H1 (cell line): ENCODE data around the gene RNGTT. TPM values are rescaled to one million over a fixed set of nuclear protein-coding genes. Genes with fewer than 3 reads are reported as not detected.

Experiments
- CTCF ChIA-PET: fragments of 300-600 bp; sonication (Branson Sonifier 250); formaldehyde crosslinking; loops from one replicate; lab custom pipeline; 2021; ENCODE audit not compliant: partially characterized antibody; lab: Charles Lee
- POLR2A ChIA-PET: fragments of 300-600 bp; sonication (Branson Sonifier 250); formaldehyde crosslinking; loops from one replicate; lab custom pipeline; 2021; ENCODE audit warnings: inconsistent platforms; ENCODE audit not compliant: partially characterized antibody; lab: Charles Lee
- DNase-seq, 2 experiments: peaks; one replicate each; pipeline versions ENCODE4 v3.0.0 to v3.0.0-alpha.2; 2010 to 2022; ENCODE audit warnings: low spot score in 2 of 2, low read depth in 1 of 2, mixed read lengths in 1 of 2
- FAIRE-seq: peaks from 2 replicates; lab custom pipeline; 2011; peaks lifted over from hg19 to GRCh38; lab: Jason Lieb, UNC
- H2AFZ ChIP-seq: 2 replicates; pipeline ENCODE4 v1.8.1; 2012; ENCODE audit warnings: low read length, inconsistent platforms
- H2AK5ac ChIP-seq: 2 replicates; pipeline ENCODE4 v1.6.1; 2013; ENCODE audit warnings: low read depth, low read length
- H2BK120ac ChIP-seq: replicated peaks from 2 replicates; pipeline ENCODE3; 2013; ENCODE audit warnings: low read depth, low read length, inconsistent platforms
- H2BK12ac ChIP-seq: 2 replicates; pipeline ENCODE4 v1.6.1; 2013; ENCODE audit warnings: low read depth, low read length
- H2BK15ac ChIP-seq: 2 replicates; pipeline ENCODE4 v1.6.1; 2013; ENCODE audit warnings: low read length
- H2BK20ac ChIP-seq: 2 replicates; pipeline ENCODE4 v1.6.1; 2013; ENCODE audit warnings: low read length
- H2BK5ac ChIP-seq: 2 replicates; pipeline ENCODE4 v1.6.1; 2013; ENCODE audit warnings: low read depth, low read length
- H3K14ac ChIP-seq: 2 replicates; pipeline ENCODE4 v1.6.1; 2013; ENCODE audit warnings: inconsistent platforms; ENCODE audit not compliant: insufficient read length
- H3K18ac ChIP-seq: 2 replicates; pipeline ENCODE4 v1.6.1; 2013; ENCODE audit warnings: low read length; ENCODE audit errors: extremely low read depth
- H3K23ac ChIP-seq: 2 replicates; pipeline ENCODE4 v1.6.1; 2013; ENCODE audit warnings: inconsistent platforms; ENCODE audit not compliant: insufficient read length
- H3K23me2 ChIP-seq: 2 replicates; pipeline ENCODE4 v1.6.1; 2013; ENCODE audit warnings: low read depth, low read length
- H3K27ac ChIP-seq: 2 replicates; pipeline ENCODE4 v1.6.1; 2011; ENCODE audit warnings: low read depth, low read length, inconsistent platforms
- H3K27me3 ChIP-seq, 4 experiments: replicated peaks in 1 of 4; 1 replicate in 1 of 4; 2 replicates in 3 of 4; pipeline versions ENCODE4 v1.6.1 to v1.8.1; 2011 to 2013; ENCODE audit warnings: low read length in 3 of 4, mild to moderate bottlenecking in 3 of 4, inconsistent platforms in 2 of 4, mixed read lengths in 2 of 4, moderate library complexity in 1 of 4; ENCODE audit not compliant: control insufficient read depth in 3 of 4, insufficient read depth in 3 of 4; ENCODE audit errors: extremely low read depth in 1 of 4
- H3K36me3 ChIP-seq, 4 experiments: 2 replicates each; pipeline versions ENCODE4 v1.6.1 to v1.8.1; 2011 to 2013; ENCODE audit warnings: mild to moderate bottlenecking in 4 of 4, low read length in 3 of 4, moderate library complexity in 2 of 4, control low read depth in 1 of 4, inconsistent platforms in 1 of 4; ENCODE audit not compliant: insufficient read depth in 4 of 4, control insufficient read depth in 2 of 4
- H3K4ac ChIP-seq: replicated peaks from 2 replicates; pipeline ENCODE3; 2013; ENCODE audit warnings: low read length, low read depth, mixed read lengths, inconsistent platforms; ENCODE audit not compliant: insufficient read length
- H3K4me1 ChIP-seq, 4 experiments: replicated peaks in 1 of 4; 1 replicate in 1 of 4; 2 replicates in 3 of 4; pipeline versions ENCODE4 v1.6.1 to v1.8.1; 2011 to 2013; ENCODE audit warnings: low read length in 3 of 4, inconsistent platforms in 2 of 4, mixed read lengths in 1 of 4; ENCODE audit not compliant: insufficient read depth in 4 of 4, control insufficient read depth in 3 of 4
- H3K4me2 ChIP-seq, 2 experiments: 2 replicates each; pipeline versions ENCODE4 v1.6.1 to v1.8.1; 2011 to 2013; ENCODE audit warnings: low read depth in 2 of 2, low read length in 2 of 2, control low read depth in 1 of 2, inconsistent platforms in 1 of 2, mild to moderate bottlenecking in 1 of 2; ENCODE audit not compliant: insufficient read depth in 1 of 2
- H3K4me3 ChIP-seq, 4 experiments: fragments of 200-600, 300-600 bp in 1 of 4; sonication (generic), shearing (Covaris generic), sonication (Bioruptor Twin) in 1 of 4; 2 replicates each; pipeline versions ENCODE4 v1.5.1 to v1.8.1; 2011 to 2016; ENCODE audit warnings: low read length in 4 of 4, low read depth in 3 of 4, control low read depth in 2 of 4, inconsistent platforms in 2 of 4, mild to moderate bottlenecking in 2 of 4, mixed read lengths in 1 of 4, moderate library complexity in 1 of 4; ENCODE audit not compliant: insufficient read depth in 2 of 4; ENCODE audit errors: extremely low read depth in 1 of 4
- H3K56ac ChIP-seq: replicated peaks from 2 replicates; pipeline ENCODE3; 2013; ENCODE audit warnings: low read depth, mild to moderate bottlenecking, mixed read lengths, low read length, inconsistent platforms; ENCODE audit not compliant: insufficient read length
- H3K79me1 ChIP-seq: 2 replicates; pipeline ENCODE4 v1.6.1; 2013; ENCODE audit warnings: low read depth, low read length, control low read depth
- H3K79me2 ChIP-seq, 2 experiments: 2 replicates each; pipeline versions ENCODE4 v1.6.1 to v1.8.1; 2012 to 2013; ENCODE audit warnings: low read length in 2 of 2, mild to moderate bottlenecking in 2 of 2, inconsistent platforms in 1 of 2; ENCODE audit not compliant: insufficient read depth in 2 of 2, control insufficient read depth in 1 of 2
- H3K9ac ChIP-seq, 4 experiments: replicated peaks in 1 of 4; 1 replicate in 1 of 4; 2 replicates in 3 of 4; pipeline versions ENCODE4 v1.6.1 to v1.8.1; 2011 to 2013; ENCODE audit warnings: low read depth in 3 of 4, low read length in 3 of 4, control low read depth in 2 of 4, mild to moderate bottlenecking in 2 of 4, moderate library complexity in 2 of 4, inconsistent platforms in 1 of 4; ENCODE audit errors: extremely low read depth in 1 of 4
- H3K9me3 ChIP-seq, 2 experiments: 2 replicates each; pipeline versions ENCODE4 v1.6.1 to v1.8.1; 2012 to 2013; ENCODE audit warnings: mild to moderate bottlenecking in 2 of 2, moderate library complexity in 2 of 2, control low read depth in 1 of 2, inconsistent platforms in 1 of 2, low read depth in 1 of 2, low read length in 1 of 2, mixed read lengths in 1 of 2; ENCODE audit not compliant: insufficient read depth in 2 of 2
- H4K20me1 ChIP-seq, 2 experiments: replicated peaks in 1 of 2; 2 replicates each; pipeline versions ENCODE3 to v1.8.1; 2011 to 2013; ENCODE audit warnings: inconsistent platforms in 2 of 2, low read length in 2 of 2, mild to moderate bottlenecking in 1 of 2; ENCODE audit not compliant: insufficient read depth in 2 of 2, control insufficient read depth in 1 of 2
- H4K5ac ChIP-seq: 2 replicates; pipeline ENCODE4 v1.6.1; 2013; ENCODE audit warnings: low read length, low read depth, mixed read lengths, inconsistent platforms; ENCODE audit not compliant: insufficient read length
- H4K8ac ChIP-seq: 2 replicates; pipeline ENCODE4 v1.8.0; 2013; ENCODE audit warnings: mild to moderate bottlenecking, moderate library complexity, low read length, inconsistent platforms; ENCODE audit not compliant: insufficient read depth; ENCODE audit errors: extremely low read depth
- H4K91ac ChIP-seq: replicated peaks from 2 replicates; pipeline ENCODE3; 2013; ENCODE audit warnings: low read length, mixed read lengths, inconsistent platforms; ENCODE audit not compliant: insufficient read length
- CBX5 ChIP-seq: fragments of 300-800, 300-1000 bp; sonication (generic); IDR thresholded peaks from 2 replicates; pipeline ENCODE4 v1.7.1; 2016; ENCODE audit warnings: antibody characterized with exemption, low read length, low read depth
- CBX8 ChIP-seq: fragments of 300-800, 300-1000 bp; sonication (generic); IDR thresholded peaks from 2 replicates; pipeline ENCODE4 v1.7.1; 2016; ENCODE audit warnings: low read depth, low read length, borderline replicate concordance
- CEBPB ChIP-seq: IDR thresholded peaks from 2 replicates; pipeline ENCODE4 v1.6.1; 2012; ENCODE audit warnings: low read depth, low read length
- CREB1 ChIP-seq: IDR thresholded peaks from 2 replicates; pipeline ENCODE4 v1.6.1; 2012; ENCODE audit warnings: inconsistent platforms
- CTCF ChIP-seq, 3 experiments: IDR thresholded peaks; 1 replicate in 2 of 3; 2 replicates in 1 of 3; pipeline versions ENCODE4 v1.5.1 to v1.6.1; 2011; ENCODE audit warnings: low read length in 3 of 3, mild to moderate bottlenecking in 3 of 3, inconsistent platforms in 2 of 3, low read depth in 1 of 3, moderate library complexity in 1 of 3; ENCODE audit not compliant: insufficient read depth in 1 of 3; ENCODE audit errors: control extremely low read depth in 1 of 3
- HDAC2 ChIP-seq, 2 experiments: fragments of 300-600 bp in 1 of 2; sonication (generic) in 1 of 2; IDR thresholded peaks; 2 replicates each; pipeline ENCODE4 v1.6.1; 2011 to 2012; ENCODE audit warnings: low read depth in 2 of 2, low read length in 2 of 2, mild to moderate bottlenecking in 2 of 2, moderate library complexity in 2 of 2, borderline replicate concordance in 1 of 2, inconsistent platforms in 1 of 2
- RAD21 ChIP-seq, 2 experiments: IDR thresholded peaks in 1 of 2; conservative IDR thresholded peaks in 1 of 2; 2 replicates each; pipeline ENCODE4 v1.6.1; 2011; ENCODE audit warnings: low read depth in 2 of 2, low read length in 2 of 2, improper control_type of control experiment in 1 of 2, inconsistent platforms in 1 of 2, mild to moderate bottlenecking in 1 of 2, moderate library complexity in 1 of 2
- SIRT6 ChIP-seq: IDR thresholded peaks from one replicate; pipeline ENCODE4 v1.7.1; 2012; ENCODE audit warnings: low read length, inconsistent platforms
- SIX5 ChIP-seq: IDR thresholded peaks from 2 replicates; pipeline ENCODE4 v1.6.1; 2011; ENCODE audit warnings: mild to moderate bottlenecking, low read depth, low read length
- SUZ12 ChIP-seq: fragments of 200-600 bp; sonication (generic); IDR thresholded peaks from 2 replicates; pipeline ENCODE4 v1.6.1; 2012; ENCODE audit warnings: mild to moderate bottlenecking, inconsistent platforms, low read length, moderate library complexity, mixed read lengths
- TAF7 ChIP-seq: optimal IDR thresholded peaks from 2 replicates; pipeline ENCODE3; 2011; ENCODE audit warnings: low read depth, mild to moderate bottlenecking, inconsistent platforms, low read length, moderate library complexity, borderline replicate concordance
- TCF12 ChIP-seq: IDR thresholded peaks from 2 replicates; pipeline ENCODE4 v1.6.1; 2011; ENCODE audit warnings: low read depth, mild to moderate bottlenecking, low read length
- WGBS, 2 experiments: shearing (Covaris generic) in 1 of 2; methylation state at CpG; one replicate each; pipeline versions ENCODE4 v1.1.6 to v1.1.7; 2013 to 2015; ENCODE audit warnings: low lambda C conversion rate in 2 of 2, mixed read lengths in 2 of 2, inconsistent platforms in 1 of 2, low coverage in 1 of 2, missing lambda C conversion rate in 1 of 2; ENCODE audit not compliant: insufficient replicate concordance in 2 of 2, insufficient coverage in 1 of 2, insufficient read length in 1 of 2; ENCODE audit errors: extremely low coverage in 1 of 2, missing lambda C conversion rate in 1 of 2; 5-methylcytosine and 5-hydroxymethylcytosine counted together
- polyA plus RNA-seq, 7 experiments: library from polyadenylated mRNA; depleted of rRNA in 3 of 7; stranded (reverse) in 5 of 7; unstranded in 2 of 7; fragments of >200 nt in 5 of 7; fragments of 200-250 nt in 2 of 7; gene quantifications; 1 replicate in 5 of 7; 2 replicates in 1 of 7; 4 replicates in 1 of 7; pipeline versions ENCODE4 v1.2.1 to v1.2.3, GENCODE V29; 2011 to 2013; ENCODE audit warnings: missing spikeins in 2 of 7, mixed read lengths in 2 of 7
- total RNA-seq: library from RNA; stranded (reverse); fragmentation: NEBNext Ultra II Directional; extraction: Animal tissue kit (Norgen Biotek cat#: 25700); gene quantifications from 2 replicates; pipeline ENCODE4 v1.2.1, GENCODE V29; 2021

The RNGTT gene
- total and polyA plus RNA-seq, 2 of the 8 experiments (the other 6 are each of a cell fraction or from before 2014, with no cell fraction given), result 3.6 to 21.2 TPM

- Histone ChIP-seq H3K18ac (no peak overlapping the region), H3K56ac (no peak overlapping the region), H3K9ac (no peak overlapping the region), H4K91ac (no peak overlapping the region), H3K27me3 (no peaks in the 10 kb centered on the region), H4K8ac (no peak overlapping the region), H3K79me1 (no peaks in the 10 kb centered on the region), H3K27ac (no peak overlapping the region), H4K20me1 (no peaks in the 10 kb centered on the region), H3K9me3 (no peaks in the 10 kb centered on the region), H3K23ac (no peak overlapping the region), H2BK120ac (no peak overlapping the region), H3K4me1 (peaks cover 0 to 8% (median 0%) of the 10 kb centered on the region in 4 experiments; a peak in 1 of 7 replicates), H2BK15ac (no peak overlapping the region), H2BK20ac (no peak overlapping the region), H3K36me3 (no peaks in the 10 kb centered on the region), H2BK12ac (no peak overlapping the region), H3K4ac (no peak overlapping the region), H4K5ac (no peak overlapping the region), H3K4me2 (no peak overlapping the region), H3K23me2 (no peaks in the 10 kb centered on the region; the same call in 1 of the 2 replicates), H2BK5ac (no peak overlapping the region), H3K4me3 (no peak overlapping the region), H2AFZ (no peak overlapping the region), H3K14ac (no peak overlapping the region), H3K79me2 (no peaks in the 10 kb centered on the region), H2AK5ac (no peak overlapping the region)
- no peak for DNase-seq
- FAIRE-seq, result no peak
- WGBS, 2 experiments, result 82% methylated on average over 6 of the region's 6 CpGs; no CpG with 5 or more reads in 1 of the 2 experiments
- POLR2A ChIA-PET, result no interaction called here
- CTCF ChIA-PET, result no interaction called here
- TF ChIP-seq TAF7 (no peak), SIX5 (no peak), SUZ12 (no peak), SIRT6 (no peak), CTCF (IDR thresholded peaks at IDR 0.05; ENCODE audit: control extremely low read depth in 1 of 3, insufficient read depth in 1 of 3, low read depth in 1 of 3, low read length in 3 of 3) (peak; percentile 28 to 35 (median 29); a peak in 3 of 4 replicates), CEBPB (no peak), TCF12 (no peak), RAD21 (IDR thresholded peaks at IDR 0.05 in 1 of 2, conservative IDR thresholded peaks at IDR 0.05 in 1 of 2; ENCODE audit: low read depth in 2 of 2, low read length in 2 of 2) (peak; percentile 35 to 52; a peak in 3 of 4 replicates), CREB1 (no peak), CBX5 (no peak), HDAC2 (IDR thresholded peaks at IDR 0.05; ENCODE audit: borderline replicate concordance in 1 of 2, low read depth in 2 of 2, low read length in 2 of 2) (no peak), CBX8 (no peak)
Observed at GRCh38 chr6:88599571-88599970, 363.8 kb downstream of the RNGTT start.
